Tongue (tissue), 2 donors: ENCODE results near the gene ATP6V0E2. TPM values are rescaled to one million over a fixed set of nuclear protein-coding genes. Genes with fewer than 3 reads are reported as not detected.

Experiments
- DNase-seq: peaks from one replicate; pipeline ENCODE4 v3.0.0-alpha.2; 2015
- total RNA-seq: library from RNA; depleted of rRNA; stranded (reverse); fragments of >200 nt; gene quantifications from one replicate; pipeline ENCODE4 v1.2.3, GENCODE V29; 2014

ATP6V0E2 gene
- total RNA-seq, 1 donor from 2014 or later, result 18.6 TPM

DNA sequence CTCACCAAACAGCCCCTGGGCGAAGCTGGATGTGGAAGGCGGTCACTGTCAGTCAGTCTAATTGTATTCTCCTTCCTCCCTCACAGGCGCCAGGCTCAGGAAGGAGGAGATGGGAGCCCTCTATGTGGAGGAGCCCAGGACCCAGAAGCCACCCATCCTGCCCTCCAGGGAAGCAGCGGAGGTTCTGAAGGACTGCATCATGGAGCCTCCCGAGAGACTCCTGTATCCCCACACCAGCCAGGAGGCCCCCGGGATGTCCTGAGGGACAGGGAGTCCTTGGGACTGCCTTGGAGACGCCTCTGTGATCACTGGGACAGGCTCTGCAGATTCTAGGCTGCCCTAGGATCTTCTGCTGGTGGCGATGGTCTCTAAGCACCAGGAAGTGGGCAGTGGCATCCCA is 9.7 kb upstream of the ATP6V0E2 start:
- DNase-seq, result no peak

DNA sequence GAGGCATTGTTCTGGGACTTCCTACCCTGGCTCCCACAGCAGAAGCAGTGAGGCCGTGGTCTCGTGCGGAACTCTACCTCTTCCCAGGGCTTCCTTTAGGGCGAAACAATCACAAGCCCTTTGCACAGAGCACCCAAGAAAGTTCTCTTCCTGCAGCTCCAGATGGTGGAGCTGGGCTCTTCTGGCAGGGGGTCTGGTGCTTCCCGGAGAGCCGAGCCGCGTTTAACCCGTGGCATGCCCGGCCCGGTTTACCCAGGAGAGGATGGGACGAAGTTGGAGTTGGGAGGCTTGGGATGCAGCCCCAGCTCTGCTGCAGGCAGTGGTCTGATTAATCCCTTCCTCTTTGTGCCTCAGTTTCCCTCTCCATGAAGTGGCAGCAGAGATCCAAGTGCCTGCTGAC is 9.0 kb upstream of the ATP6V0E2 start:
- no peak for DNase-seq

DNA sequence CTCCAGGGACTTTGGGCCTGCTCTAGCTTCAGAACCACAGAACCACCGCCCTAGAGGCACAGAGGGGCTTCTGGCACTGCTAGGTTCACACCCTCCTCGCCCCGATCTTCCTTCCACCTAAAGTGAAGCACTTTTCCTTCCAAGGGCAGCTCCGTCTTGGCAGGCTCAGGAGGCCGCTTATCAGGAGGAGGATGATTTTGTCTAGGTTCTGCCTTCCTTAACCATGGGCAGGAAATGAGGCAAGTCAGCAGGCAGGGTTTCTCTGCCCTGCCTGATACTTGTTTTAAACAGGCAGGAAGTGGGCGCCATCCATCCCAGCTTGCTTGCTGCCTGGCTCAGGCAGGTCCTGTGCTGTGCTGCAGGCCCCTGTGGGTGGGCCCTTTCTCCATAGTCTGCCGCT is 8.3 kb upstream of the ATP6V0E2 start:
- DNase-seq, result no peak

DNA sequence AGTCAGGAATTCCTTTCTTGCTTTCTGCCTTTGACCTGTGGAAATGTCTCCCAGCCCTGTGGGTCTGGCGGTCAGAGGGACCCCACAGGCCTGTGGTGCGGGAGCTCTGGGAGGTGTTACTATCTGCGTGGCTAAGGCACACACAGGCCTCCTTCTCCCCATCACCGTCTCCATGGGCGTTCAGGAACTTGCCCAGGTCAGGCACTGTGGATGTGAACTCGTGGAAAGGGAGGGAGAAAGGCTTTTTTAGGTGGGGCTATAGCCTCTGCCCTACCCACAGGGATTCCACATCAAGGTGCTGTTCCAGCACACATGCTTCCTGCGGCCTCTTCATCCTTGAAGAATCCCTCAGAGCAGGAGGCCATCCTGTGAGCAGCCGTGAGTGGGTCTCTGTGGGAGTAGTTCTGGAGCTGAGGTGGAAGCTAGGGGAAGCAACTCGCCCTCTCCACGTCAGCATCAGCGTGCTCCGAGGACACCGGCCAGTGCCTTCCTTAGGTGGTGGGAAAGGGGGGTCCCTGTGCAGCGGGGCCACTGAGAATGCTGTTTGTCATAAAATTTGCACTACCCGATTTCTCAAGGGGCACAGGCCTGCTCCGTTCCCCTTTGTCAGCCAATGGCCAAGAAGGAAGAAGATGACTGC is 7.5 kb upstream of the ATP6V0E2 start:
- no peak for DNase-seq

DNA sequence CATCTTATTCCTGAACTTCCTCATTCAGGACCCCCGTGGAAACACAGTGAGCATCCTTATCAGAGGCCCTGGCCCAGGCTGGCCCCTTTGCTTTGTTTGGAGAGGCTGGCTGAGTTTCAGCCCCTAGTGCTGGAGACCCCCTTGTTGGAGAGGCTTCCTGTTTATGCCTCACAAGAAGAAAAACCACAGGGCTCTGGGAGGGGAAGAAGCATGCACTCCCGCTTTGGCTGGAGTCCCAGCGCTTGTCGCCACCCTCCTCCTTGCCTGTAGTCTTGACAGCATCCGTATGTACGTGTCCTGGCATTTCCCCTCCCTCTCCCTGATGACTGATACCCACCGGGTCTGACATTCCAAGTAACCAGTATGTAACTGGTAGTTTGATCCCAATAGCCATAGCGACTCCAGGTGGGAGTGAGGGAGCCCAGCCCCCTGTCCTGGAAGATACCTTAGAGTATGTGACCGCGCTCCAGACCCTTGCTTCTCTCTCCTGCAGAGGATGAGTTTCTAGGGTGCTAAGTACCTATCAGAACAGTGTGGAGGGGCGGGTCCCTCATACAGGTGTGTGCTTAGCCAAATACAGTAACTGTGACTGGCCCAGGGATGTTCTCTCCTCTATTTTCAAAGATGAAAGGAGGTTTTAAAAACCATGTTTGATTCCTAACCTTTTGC is 6.9 kb upstream of the ATP6V0E2 start:
- no peak for DNase-seq

- DNase-seq, result no peak
These were observed 5.8 kb upstream of the ATP6V0E2 start for GRCh38 chr7:149867762-149868622.

- no peak for DNase-seq
These were observed 5.0 kb upstream of the ATP6V0E2 start for GRCh38 chr7:149868623-149869290.

- no peak for DNase-seq
These were observed 4.5 kb upstream of the ATP6V0E2 start for GRCh38 chr7:149869291-149869650.

DNA sequence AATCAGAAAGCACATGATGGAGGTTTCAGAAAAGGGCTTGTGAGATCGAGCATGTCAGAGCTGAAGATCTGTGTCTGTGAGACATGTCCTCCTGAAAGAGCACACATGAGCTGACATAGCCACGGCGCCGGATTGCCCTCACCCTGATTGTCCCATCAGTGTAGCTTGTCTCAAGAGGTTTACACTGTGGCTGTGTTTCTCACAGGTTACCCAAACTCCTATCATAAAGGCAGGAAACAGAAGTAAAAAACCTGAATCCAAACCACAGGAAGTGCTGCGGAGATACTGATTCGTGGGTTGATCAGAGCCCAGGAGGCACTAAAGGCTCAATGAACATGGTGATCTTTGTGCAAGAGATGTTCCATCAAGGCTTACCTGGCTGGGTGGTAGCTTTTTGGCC is 3.9 kb upstream of the ATP6V0E2 start:
- DNase-seq, result no peak

DNA sequence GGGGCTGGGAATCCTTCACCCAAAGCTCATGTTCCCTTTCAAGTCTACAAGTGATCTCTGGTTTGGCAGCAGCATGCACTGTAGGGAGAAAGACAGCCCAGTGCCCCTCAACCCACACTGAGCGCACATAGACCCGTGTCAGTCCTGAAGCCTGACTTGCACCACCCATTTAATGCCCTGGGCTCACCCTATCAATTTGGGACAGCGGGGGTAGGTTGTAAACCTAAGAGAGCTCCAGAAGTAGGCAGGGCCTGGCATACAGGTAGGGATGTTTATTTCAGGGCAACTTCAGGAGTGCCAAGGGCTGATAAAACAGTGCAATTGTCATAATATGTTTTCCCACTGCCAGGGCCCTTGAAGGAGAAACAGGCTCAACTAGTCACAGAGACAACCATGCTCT is 3.5 kb upstream of the ATP6V0E2 start:
- no peak for DNase-seq

- no peak for DNase-seq
These were observed 2.9 kb upstream of the ATP6V0E2 start for GRCh38 chr7:149870701-149871483.

DNA sequence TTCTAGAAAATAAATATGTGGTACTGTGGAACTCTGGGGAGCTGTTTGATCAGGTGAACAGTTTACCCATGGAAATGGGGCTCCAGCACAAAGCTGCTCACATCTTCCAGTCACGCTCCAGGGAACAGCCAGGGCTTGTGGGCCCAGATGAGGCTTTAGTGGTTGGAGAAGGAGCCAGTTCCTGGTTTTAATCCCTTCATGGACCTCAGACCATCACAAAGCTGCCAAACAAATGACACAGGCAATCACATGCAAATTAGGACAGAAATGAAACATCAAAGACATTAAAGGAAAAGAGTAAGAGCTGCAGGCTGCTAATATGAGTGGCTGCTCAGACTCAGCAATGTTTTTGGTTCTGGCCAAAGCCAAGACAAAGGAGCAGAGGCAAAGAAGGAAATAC is 2.2 kb upstream of the ATP6V0E2 start:
- DNase-seq, result peak; percentile 57

GRCh38 chr7:149872419-149873073 is 1.2 kb upstream of the ATP6V0E2 start:
- peak; percentile 88 for DNase-seq

DNA sequence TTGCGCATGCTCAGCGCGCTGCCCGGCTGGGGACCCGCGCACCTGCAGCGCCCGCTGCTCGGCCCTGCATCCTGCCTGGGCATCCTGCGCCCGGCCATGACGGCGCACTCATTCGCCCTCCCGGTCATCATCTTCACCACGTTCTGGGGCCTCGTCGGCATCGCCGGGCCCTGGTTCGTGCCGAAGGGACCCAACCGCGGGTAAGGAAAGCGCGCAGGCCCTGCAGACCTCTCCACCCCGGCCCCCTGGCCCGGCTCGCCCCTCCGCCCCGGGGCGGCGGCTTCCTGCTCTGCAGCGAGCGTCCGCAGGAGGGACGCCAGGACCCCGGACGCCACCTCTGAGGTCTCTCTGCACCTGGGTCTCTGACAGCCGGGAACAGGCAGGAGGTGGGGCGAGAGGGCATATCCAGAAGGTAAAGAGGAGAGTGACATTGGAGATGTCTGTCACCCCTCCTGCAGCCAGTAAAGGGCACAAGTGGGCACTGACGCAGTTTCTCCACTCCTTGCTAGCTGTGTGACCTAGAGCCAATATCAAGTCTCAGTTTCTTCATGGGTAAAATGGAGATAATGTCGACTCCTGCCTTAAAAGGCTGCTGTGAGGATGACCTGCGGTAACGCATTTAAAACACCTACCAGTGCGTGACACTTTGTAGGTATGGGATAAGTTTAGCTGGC is 338 bp downstream of the ATP6V0E2 start:
- DNase-seq, result no peak

- no peak for DNase-seq
These were observed 867 bp downstream of the ATP6V0E2 start for GRCh38 chr7:149874644-149875028.

GRCh38 chr7:149875396-149875795 is 1.6 kb downstream of the ATP6V0E2 start:
- DNase-seq, result no peak

- DNase-seq, result no peak
These were observed 4.2 kb downstream of the ATP6V0E2 start for GRCh38 chr7:149877890-149878522.

DNA sequence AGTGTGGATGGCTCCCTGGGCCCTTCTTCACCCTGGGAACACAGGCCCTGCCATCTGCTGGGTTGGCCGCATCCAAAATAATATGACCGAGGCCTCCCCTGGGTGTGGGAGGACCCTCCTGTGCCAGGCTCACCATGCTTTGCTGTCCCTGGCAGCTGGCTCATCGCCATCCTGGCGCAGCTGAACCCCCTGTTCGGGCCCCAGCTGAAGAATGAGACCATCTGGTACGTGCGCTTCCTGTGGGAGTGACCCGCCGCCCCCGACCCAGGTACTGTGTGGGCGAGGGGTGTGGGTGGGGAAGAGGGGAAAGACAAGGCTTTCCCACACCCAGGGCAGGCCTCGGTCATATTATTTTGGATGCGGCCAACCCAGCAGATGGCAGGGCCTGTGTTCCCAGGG is 4.8 kb downstream of the ATP6V0E2 start:
- no peak for DNase-seq

DNA sequence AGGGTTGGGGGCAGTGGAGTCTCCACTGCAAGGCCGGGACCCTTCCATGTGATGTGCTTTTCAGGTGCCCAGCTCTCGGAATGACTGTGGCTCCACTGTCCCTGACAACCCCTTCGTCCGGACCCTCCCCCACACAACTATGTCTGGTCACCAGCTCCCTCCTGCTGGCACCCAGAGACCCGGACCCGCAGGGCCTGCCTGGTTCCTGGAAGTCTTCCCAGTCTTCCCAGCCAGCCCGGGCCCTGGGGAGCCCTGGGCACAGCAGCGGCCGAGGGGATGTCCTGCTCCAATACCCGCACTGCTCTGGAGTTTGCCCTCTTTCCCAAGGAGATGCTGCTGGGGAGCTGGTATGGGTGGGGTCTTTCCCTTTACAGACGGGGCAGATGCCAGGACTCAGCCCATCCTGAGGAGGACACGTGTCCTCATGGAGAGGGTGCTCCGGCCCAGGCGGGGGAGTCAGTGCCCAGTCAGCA is 5.5 kb downstream of the ATP6V0E2 start:
- DNase-seq, result no peak
